GM19025 (cell line): ENCODE results near the gene CHST9.
"Not testable (repeated sequence)": the region's sequence is repeated elsewhere in the genome, so short reads cannot be mapped to it uniquely, and the experiment has no call there.

Source experiments
- ATAC-seq: cut with Tn5 transposase; IDR thresholded peaks from one replicate; pipeline ENCODE4 v1.9.1; 2021; ENCODE audit warnings: mild to moderate bottlenecking, low read depth, moderate library complexity; ENCODE audit not compliant: unreplicated experiment

CHST9 gene

GRCh38 chr18:27175914-27176313, 9.2 kb downstream of the CHST9 start:
- ATAC-seq = no peak

GRCh38 chr18:27175245-27175644, 9.9 kb downstream of the CHST9 start:
- no peak for ATAC-seq

- no peak for ATAC-seq
Observed at GRCh38 chr18:27171993-27172392, 13.1 kb downstream of the CHST9 start.

GRCh38 chr18:27165412-27165811, 19.7 kb downstream of the CHST9 start:
- ATAC-seq = no peak

- ATAC-seq = no peak
Observed at GRCh38 chr18:27164905-27165304, 20.2 kb downstream of the CHST9 start.

GRCh38 chr18:27163197-27163716, 21.9 kb downstream of the CHST9 start:
- ATAC-seq = not testable (repeated sequence)

- ATAC-seq = not testable (repeated sequence)
Observed at GRCh38 chr18:27149240-27149639, 35.9 kb downstream of the CHST9 start.

- no peak for ATAC-seq
Observed at GRCh38 chr18:27144672-27145071, 40.4 kb downstream of the CHST9 start.

GRCh38 chr18:27143580-27144287, 41.4 kb downstream of the CHST9 start:
- ATAC-seq = no peak

GRCh38 chr18:27142891-27143290, 42.2 kb downstream of the CHST9 start:
- ATAC-seq = no peak

- no peak for ATAC-seq
Observed at GRCh38 chr18:27141876-27142275, 43.2 kb downstream of the CHST9 start.

GRCh38 chr18:27138079-27138478, 47.0 kb downstream of the CHST9 start:
- ATAC-seq = no peak

- no peak for ATAC-seq
Observed at GRCh38 chr18:27136208-27136535, 48.9 kb downstream of the CHST9 start.

- ATAC-seq = no peak
Observed at GRCh38 chr18:27135504-27136207, 49.5 kb downstream of the CHST9 start.

GRCh38 chr18:27130065-27130630, 55.0 kb downstream of the CHST9 start:
- no peak for ATAC-seq

GRCh38 chr18:27124196-27124595, 60.9 kb downstream of the CHST9 start:
- ATAC-seq = no peak

- ATAC-seq = no peak
Observed at GRCh38 chr18:27121108-27121507, 64.0 kb downstream of the CHST9 start.

- ATAC-seq = no peak
Observed at GRCh38 chr18:27120246-27120645, 64.9 kb downstream of the CHST9 start.

- no peak for ATAC-seq
Observed at GRCh38 chr18:27118973-27119372, 66.1 kb downstream of the CHST9 start.

- ATAC-seq = no peak
Observed at GRCh38 chr18:27114842-27115241, 70.3 kb downstream of the CHST9 start.

GRCh38 chr18:27113358-27113757, 71.8 kb downstream of the CHST9 start:
- no peak for ATAC-seq

GRCh38 chr18:27110319-27110718, 74.8 kb downstream of the CHST9 start:
- ATAC-seq = no peak
